GM18498 (cell line): ENCODE results near the gene PARD3B.
"Not testable (repeated sequence)": the region's sequence is repeated elsewhere in the genome, so short reads cannot be mapped to it uniquely, and the experiment has no call there.

Source experiments
- ATAC-seq: cut with Tn5 transposase; IDR thresholded peaks from one replicate; pipeline ENCODE4 v1.9.1; 2021; ENCODE audit warnings: mild to moderate bottlenecking, moderate library complexity; ENCODE audit not compliant: unreplicated experiment

The PARD3B gene

DNA sequence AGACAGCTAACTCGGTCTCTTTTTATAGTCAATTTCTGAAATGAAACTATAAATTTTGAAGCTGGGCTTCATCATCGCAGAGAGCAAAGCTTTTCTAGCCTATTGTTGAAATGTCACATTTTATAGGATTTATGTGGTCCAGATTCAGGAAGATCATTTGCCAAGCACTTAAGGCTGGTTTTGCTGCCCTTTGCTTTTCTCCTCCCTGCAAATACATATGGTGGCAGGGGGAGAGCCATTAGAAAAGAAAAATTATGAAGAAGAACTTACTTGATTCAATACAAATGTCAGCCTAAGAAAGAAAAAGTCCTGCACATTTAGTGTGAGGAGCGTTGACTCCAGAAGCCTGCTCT is 930.1 kb downstream of the PARD3B start:
- no peak for ATAC-seq

DNA sequence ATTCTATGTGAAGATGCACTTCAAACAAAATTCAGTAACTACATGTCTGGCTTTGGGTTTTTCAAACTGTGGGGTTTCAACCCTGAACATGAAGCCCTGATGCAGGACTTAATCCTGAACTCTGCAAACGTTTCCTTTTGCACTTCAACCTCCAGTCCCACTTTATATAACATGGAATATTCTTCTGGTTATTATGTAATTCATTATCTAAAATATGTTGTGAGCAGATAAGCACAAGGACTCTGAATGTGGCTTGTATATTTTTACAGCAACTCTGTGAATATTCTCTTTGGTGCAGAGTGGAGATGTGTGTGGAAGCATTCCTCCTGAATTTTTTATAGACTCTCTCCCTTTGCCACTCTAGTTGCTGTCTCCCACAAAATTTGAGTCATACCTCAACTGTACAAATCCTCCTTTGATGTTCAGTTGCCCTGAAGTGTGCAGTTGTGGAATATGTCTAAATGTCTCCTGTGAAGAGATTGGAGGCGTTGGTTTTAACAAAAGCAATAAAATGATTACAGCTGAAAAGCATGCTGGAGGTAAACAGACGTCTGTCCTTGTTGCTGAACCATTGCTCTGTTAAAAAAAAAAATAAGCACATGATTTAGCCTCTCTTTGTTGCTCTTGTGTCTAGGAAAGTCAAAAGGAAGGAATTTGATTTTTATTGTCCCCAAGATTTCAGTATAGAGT is 931.9 kb downstream of the PARD3B start:
- ATAC-seq: no peak

DNA sequence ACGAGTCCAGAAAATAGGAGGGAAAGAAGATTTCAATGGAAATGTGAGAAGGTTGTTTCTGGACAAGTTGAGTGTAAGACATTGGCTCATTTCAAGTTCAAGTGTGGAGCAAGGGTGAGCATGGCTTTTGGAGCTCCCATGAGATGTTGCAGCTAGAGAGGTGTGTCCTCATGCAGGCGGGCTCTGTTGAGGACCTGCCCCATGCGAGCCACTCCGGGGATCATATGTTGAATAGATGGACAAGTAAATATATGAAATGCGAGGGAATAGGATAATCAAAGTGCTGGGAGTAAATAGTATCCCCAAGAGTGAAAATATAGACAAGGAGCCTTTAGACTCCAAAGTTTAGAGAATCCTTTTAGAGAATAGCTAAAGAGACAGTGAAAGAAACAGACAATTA is 936.6 kb downstream of the PARD3B start:
- ATAC-seq: no peak

DNA sequence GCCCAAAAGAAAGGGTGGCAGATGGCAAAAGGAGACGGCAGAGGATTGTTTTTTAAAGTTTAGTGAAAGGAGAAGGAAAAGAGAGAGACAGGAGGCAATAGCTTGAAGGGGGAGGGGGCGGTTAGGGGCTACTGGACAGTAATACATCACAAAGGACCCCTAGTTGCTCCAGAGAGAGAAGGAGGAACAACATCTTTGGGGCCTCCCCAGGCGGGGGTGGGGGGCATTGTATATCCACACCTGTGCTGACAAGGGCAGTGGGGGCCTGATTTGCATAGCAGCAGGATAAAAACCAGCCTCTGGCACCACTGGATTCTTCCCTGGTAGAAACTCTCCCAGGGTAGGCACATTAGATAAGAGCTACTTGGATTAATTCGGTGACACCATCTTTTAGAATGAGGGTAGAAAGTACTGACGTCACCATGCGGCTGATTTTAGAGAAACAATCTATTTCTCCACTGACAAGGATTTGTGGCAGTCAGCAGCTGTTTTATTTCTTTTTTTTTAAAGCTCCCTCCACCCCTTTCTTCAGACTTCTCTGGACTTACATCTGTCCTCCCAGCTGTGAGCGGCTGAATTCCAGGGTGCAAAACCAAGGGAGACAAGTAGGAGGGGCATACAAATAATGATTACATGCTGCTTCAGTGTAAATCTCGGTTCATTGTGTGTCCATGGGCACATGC is 937.3 kb downstream of the PARD3B start:
- ATAC-seq: no peak

DNA sequence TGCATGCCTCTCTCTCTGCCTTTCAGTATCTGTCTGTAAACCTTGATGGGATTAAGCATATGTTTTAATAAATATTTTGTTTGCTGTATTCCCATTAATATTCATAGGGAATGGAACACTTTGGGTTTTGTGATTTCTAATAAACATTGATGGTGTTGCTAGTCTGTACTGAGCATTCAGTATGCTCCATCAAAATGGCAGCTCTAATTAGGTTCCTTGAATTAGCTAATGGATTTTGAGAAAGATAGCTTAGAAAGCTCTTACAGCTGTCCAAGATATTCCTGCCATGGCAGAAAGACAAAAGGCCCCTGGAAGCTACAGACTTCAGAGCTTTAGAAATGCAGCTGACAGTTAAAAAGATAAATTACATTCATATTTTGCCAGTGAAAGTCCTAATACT is 937.8 kb downstream of the PARD3B start:
- ATAC-seq: no peak

DNA sequence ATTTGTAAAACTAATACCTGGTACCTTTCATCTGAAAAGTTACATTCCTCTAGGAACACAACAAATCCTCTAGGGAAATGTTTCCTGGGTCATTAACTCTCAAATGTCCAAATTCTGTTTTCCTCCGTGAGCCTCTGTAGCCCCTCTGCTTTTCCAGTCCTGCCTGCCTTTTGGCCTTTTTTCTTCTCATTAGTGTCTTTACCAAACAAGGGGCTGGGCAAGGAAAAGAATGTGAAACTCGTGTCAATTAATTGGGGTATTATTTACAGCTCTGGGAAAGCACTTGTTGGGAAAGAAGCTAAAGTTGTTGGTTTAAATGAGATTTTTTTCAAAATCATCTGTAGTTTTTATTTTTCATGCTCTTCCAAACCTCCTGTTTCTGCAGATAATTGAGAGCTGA is 938.9 kb downstream of the PARD3B start:
- no peak for ATAC-seq

DNA sequence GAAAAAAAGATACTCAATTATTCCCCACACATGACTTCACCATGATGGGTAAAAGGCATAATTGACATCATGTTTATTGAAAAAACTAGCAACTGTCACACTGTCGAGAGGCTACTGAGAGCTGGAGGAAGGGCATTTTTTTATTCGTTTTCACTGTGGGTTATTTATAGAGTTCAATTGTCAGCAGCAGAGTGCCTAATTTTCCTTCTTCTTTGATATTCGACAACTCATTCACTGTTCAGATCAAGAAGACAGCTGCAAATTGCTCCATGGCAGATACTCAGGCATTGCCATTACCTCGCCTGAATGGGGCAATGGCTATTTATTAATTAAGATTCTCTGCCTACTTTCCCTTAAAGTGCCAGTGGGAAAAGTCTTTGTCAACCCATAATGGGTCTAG is 939.5 kb downstream of the PARD3B start:
- no peak for ATAC-seq

DNA sequence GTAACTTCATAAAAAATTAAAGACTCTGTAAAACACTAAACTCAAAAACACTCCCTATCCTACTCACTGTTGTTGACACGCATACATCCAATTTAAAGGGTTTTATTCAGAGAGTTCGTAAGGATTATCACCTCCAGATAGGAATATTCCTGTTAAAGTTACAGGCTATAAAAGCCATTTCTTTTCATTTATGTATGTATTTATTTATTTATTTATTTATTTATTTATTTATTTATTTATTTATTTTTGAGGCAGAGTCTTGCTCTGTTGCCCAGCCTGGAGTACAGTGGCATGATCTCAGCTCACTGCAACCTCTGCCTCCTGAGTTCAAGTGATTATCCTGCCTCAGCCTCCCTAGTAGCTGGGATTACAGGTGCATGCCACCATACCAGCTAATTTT is 948.3 kb downstream of the PARD3B start:
- not testable (repeated sequence) for ATAC-seq

DNA sequence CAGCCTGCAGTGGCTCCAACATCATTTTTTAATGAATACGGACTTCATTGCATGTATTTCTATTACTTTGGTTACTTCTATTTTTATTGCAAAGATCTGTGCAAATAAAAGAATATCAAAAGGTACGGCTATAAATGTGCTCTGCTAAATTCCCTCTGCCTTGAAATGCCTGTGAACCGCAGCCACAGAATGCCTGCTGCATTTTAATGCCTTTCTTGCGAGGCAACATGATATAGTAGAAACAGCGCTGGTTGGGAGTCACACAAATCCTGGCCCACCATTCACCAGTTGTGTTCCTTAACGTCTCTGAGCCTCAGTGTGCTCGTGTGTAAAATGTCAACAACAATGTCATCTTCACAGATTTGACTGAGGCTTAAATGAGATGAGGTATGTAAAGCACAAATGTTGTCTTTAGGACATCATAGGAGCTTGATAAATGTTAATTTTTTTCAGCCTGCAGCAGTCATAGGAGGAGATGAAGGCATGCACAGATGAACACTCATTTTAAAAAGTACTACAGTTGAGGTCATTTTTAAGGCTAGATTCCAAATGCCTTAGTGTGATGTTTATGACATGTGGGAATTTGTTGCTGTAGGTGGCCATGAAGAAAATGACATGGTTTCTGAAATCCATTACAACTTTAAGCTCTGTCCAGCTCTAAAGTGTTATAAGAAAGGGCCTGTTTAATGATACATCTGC is 949.4 kb downstream of the PARD3B start:
- no peak for ATAC-seq

DNA sequence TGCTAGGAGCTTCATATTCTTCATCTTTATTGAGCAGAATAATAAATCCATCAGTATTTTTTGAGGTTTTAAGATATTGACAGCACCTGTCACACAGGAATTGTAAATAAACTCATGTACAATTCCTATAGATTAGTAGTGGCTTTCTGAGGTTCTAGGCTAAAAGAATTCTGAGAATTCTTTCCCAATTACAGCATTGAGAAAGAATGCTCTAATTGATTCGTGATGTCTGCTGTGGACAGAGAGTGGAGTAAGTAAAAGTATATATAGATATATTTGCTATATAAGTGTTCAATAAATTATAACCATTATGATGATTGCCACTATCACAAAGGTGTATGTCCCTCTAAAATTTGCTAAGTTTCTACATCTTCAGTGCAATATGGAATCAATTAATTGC is 950.5 kb downstream of the PARD3B start:
- ATAC-seq: no peak

DNA sequence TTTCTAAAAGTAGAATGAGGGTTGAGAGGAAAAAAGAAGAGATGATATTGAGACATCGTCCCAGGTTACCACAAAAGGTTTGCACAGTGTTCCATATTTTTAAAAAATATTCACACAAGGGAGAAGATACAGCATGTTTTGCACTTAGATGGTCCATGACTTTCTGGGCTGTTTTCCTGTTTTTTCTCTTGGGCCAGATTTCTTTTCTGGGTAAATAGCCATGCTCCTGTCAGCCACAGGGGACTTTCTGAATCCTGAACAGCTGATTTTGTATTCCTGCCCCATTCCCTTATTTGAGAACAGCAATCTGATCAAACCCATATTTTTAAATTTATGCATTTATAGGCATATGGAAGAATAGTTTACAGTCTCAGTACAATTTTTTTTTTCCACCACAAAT is 951.1 kb downstream of the PARD3B start:
- no peak for ATAC-seq

DNA sequence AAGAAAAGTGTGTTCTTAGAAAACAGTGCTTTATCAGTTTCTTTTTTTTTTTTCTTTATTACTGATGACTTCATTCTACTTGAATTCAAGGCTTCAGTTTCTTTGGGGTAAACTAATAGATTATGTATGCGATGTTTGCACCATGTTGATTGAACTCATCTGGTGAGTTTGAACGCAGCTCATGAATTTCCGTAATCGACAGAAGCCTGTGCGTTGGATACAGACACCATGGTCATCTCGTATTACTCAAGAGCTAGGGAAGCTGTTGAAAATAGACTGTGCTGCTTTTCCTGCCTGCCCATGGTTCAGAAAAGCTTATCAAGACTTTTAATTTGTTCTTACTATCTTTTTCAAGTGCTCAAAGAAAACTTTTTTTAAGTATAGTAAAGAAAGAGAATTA is 951.5 kb downstream of the PARD3B start:
- no peak for ATAC-seq

DNA sequence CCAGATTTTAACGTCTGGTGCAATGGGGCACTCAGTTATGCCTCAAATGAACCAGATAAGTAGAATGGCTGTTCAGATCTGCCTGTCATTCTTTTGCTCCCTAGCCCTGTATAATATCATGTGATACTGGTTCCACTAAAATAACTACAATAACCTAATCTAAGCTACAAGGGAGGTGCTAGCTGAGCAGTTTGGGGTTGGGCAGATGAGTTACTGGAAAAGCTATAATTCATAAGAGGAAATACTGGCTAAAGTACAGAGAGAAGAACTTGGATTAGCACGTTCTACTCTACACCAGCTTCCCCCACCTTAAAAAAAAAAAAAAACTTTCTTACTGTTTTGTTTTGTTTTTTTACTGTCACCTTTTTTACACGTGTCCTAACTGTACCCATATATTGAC is 953.7 kb downstream of the PARD3B start:
- ATAC-seq: no peak

DNA sequence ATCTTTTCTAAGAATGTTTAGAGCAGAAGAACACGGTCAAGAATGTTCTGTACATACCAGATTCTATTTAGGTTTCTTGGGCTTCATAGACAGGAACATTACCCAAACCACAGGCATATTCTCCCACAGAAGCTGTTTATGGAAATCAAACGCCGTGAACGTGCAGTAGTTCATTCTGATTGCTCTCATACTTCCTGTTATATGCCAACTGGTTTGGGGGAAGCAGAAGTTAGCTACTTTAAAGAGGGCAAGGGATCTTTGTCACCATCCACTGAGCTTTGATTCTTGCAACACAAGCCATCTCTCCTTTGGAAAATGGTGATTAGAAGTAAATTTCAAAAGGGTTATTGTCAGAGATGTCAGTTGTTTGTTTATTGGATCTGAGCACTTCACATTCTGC is 954.8 kb downstream of the PARD3B start:
- ATAC-seq: no peak

DNA sequence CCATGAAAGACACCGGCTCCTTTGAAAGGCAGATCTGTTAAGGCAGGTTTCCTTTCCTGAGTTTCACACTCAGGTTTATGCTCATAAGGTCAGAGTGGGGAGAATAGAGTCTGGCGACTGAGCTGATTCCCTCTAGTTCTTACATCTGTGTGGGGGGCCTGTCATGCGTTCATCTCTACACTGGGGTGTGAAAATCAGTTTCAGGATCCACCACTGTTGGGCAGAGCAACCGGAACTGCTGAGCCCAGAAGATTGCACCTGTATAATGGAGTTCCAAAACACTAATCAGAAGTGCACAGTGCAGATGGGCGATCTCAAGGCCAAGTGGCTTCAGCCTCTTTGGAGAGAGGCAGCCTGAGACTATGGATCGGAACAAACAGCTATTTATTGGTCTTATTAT is 955.7 kb downstream of the PARD3B start:
- ATAC-seq: no peak

DNA sequence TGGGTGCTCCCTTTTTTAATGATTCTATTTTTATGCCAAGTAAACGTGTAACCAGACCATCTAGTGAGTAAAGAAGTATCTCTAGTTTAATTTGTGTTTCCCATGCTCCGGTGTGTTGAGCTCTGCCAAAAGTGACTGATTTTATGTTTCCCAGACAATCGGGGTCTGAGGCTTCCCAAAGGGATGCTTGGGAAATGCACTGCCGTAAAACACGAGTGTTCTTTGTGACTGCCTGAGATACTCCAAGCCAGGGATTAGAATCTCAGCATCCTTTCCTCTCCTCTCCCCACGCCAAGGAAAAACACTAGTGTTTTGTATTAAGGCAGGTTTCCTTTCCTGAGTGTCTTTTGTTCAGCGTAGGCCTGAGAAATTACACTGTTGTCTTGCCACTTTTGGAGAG is 956.6 kb downstream of the PARD3B start:
- ATAC-seq: no peak

DNA sequence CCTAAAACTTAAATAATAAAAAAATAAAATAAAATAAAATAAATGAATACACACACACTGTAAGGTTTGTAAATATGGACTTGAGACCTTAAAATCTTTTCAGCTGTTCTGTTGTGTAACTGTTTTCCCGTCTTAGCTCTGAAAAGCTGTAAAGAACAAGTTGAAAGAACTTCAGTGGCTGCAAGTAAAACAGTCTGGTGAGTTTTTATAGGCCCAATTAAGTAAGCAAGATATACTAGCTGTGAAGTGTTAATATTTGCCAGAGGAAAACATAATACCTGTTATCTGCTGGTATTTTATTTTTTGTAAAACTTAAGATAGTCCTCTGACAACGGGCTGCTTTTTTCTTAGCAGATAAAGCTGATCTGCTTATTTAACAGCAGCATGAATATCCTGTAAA is 960.1 kb downstream of the PARD3B start:
- no peak for ATAC-seq

DNA sequence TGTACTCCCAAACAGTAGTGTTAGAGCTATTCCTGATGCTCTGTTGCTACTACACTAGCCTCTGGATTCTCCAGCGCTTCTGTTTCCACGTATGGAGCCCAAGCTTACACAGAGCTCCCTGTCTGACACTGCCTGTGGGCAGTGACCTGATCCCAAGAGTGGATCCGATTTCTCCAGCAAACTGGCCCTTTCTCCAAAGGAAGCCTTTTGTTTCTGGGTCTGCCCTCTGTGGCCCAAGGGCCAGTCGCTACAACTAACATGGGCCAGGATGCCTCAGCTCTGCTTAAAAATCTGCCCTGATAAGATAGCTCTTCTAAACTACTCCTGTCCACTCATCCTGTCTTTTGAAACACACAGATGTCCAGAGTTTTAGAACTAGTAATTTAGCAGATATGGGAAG is 964.4 kb downstream of the PARD3B start:
- no peak for ATAC-seq

DNA sequence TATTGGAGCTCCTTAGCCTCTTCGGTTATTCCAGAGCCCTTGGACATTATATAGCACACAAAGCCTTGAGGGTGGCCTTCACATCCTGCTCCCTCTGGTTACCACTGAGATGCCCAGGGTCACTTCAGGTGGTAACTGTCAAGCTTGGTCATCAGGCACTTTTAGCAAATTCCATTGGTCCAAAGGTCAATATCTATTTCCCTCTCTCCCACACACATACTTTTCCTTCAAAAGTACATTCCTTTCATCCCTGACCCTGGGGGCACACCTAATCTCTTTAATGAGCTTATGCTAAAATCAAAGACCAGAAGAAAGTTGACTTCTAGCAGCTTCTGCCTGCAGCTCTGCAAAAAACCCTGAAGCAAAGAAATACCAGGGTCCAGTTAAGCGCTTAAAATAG is 965.1 kb downstream of the PARD3B start:
- no peak for ATAC-seq

DNA sequence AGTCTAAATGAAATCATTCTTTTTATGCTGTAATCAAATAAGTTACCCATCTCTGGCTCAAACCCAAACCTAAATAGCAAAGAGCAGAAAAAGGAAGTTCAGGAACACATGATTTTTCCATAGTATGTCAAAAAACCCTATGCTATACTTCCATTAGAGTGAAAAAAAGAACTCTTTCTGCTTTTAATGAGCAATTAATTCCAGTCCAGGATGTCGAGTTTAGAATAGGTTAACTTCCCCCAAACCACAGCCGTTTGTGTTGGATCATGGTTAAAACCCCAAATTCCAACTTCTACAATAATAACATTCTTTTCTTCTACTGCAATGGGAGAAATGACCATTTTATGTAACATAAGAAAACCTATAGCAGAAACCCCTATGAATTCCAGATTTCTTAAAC is 965.9 kb downstream of the PARD3B start:
- no peak for ATAC-seq

DNA sequence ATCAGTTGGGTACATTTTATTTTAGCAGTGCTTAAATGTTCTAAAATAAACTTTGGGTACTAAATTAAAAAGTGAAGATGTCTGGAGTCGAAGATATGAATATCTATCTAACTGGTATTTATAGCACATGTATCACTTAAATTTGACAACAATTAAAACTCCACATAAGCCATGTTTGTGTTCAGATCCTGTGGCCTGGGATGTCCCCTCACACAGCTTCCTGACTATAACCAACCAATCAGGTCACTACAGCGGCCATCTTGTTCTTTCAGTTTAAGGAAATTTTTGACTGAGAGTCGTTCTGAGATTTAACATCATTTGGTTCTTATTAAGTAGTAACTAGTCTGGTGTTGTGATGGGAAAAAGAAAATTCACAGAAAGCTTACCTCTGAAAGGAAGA is 966.4 kb downstream of the PARD3B start:
- ATAC-seq: no peak

DNA sequence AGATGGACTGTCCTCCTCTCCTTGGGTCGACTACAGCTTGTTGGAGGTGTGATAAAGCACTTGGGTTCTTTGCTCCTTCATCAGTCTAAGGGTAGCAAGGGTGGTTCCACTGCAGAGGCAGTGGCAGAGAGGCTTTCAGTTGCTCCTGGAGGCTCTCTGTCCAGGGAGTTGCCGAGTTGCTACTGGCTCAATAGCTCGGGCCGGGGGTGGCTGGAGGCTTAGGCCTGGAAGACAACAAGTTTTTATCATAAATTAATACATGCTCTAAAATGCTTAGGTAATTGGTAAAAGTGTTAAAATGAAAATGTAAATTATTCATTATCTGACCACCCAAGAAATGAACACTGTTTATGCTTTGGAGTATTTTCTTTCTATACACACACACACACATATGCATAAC is 975.0 kb downstream of the PARD3B start:
- no peak for ATAC-seq
